ENCODE data around the gene BPIFB1. TPM values are rescaled to one million over a fixed set of nuclear protein-coding genes. Genes with fewer than 3 reads are reported as not detected.

The BPIFB1 gene
- total and polyA plus RNA-seq, 2 of the 13 experiments (the other 11 are each of a cell fraction or from before 2014, with no cell fraction given) = 0.82 to 4.4 TPM

DNA sequence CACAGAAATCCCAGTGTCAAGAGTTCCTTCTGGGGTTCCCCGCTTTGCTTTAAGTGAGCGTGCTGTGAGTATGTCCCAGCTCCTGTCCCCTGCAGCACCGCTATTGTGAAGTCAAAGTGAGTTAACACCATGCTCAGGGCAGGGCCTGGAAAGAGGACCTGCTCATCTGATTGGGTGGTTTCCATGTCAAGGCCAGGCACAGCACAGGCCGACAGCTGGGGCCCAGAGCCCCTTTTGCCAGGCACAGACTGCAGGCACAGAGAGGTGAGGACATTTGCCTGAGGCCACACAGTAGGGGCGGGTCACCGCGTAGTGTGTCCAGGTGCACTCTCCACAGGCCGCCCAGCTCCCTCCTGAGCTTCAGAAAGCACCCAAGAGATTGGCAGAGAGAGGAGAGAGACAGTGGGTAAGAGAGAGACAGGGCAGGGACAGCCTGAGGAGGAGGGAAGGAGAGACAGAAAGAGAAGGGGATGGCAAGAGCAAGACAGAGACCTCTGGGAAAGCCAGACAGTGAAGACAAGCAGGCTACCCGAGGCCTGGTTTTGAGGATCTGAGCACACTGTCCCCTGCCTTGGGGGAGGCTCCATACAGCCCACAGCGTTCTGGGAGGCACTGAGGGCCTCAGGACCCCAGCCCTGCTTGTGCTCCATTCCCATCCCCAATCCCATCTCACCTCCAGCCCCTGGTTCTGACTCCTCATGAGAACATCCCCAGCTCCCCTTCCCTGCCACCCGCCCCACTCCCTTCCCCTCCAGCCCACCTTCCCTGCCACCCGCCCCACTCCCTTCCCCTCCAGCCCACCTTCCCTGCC lies 6.5 kb upstream of the BPIFB1 start (continued):
- TF ChIP-seq, protein P1, sequence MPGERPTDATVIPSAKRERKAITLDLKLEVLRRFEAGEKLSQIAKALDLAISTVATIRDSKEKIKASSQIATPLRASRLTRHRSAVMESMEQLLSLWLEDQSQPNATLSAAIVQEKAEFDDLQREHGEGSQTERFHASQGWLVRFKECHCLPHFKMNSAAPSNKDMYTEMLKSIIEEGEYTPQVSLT (CRISPR knock-in tag; IDR thresholded peaks at IDR 0.05; ENCODE audit: borderline replicate concordance, low read depth) = no peak
- 0 out of 2 replicates have a peak, but pooled peaks have one; percentile 28 for TF ChIP-seq HNRNPL (IDR thresholded peaks at IDR 0.05; ENCODE audit: low read depth, low read length)
- TF ChIP-seq EHMT2 (IDR thresholded peaks at IDR 0.05; ENCODE audit: borderline replicate concordance, low read depth, low read length) = no peak; the same call in 1 of the 2 replicates
- TF ChIP-seq, protein P2, sequence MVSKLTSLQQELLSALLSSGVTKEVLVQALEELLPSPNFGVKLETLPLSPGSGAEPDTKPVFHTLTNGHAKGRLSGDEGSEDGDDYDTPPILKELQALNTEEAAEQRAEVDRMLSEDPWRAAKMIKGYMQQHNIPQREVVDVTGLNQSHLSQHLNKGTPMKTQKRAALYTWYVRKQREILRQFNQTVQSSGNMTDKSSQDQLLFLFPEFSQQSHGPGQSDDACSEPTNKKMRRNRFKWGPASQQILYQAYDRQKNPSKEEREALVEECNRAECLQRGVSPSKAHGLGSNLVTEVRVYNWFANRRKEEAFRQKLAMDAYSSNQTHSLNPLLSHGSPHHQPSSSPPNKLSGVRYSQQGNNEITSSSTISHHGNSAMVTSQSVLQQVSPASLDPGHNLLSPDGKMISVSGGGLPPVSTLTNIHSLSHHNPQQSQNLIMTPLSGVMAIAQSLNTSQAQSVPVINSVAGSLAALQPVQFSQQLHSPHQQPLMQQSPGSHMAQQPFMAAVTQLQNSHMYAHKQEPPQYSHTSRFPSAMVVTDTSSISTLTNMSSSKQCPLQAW (CRISPR knock-in tag; IDR thresholded peaks at IDR 0.05) = 0 out of 2 replicates have a peak, but pooled peaks have one; percentile 5
- TF ChIP-seq, protein P3, sequence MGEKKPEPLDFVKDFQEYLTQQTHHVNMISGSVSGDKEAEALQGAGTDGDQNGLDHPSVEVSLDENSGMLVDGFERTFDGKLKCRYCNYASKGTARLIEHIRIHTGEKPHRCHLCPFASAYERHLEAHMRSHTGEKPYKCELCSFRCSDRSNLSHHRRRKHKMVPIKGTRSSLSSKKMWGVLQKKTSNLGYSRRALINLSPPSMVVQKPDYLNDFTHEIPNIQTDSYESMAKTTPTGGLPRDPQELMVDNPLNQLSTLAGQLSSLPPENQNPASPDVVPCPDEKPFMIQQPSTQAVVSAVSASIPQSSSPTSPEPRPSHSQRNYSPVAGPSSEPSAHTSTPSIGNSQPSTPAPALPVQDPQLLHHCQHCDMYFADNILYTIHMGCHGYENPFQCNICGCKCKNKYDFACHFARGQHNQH (CRISPR knock-in tag; IDR thresholded peaks at IDR 0.05) = peak; percentile 54; the same call in 1 of the 2 replicates
- TF ChIP-seq BORCS8-MEF2B (CRISPR knock-in tag; IDR thresholded peaks at IDR 0.05) = peak; percentile 75
- TF ChIP-seq ZNF768 (CRISPR knock-in tag; IDR thresholded peaks at IDR 0.05) = peak; percentile 100
- TF ChIP-seq SALL1 (CRISPR knock-in tag; IDR thresholded peaks at IDR 0.05) = peak; percentile 72
- peak; percentile 54 for TF ChIP-seq SAP130 (CRISPR knock-in tag; IDR thresholded peaks at IDR 0.05; ENCODE audit: low read depth)
- no peak; the same call in 1 of the 2 replicates for TF ChIP-seq MEF2D (CRISPR knock-in tag; IDR thresholded peaks at IDR 0.05)
- no peak for TF ChIP-seq HMGA1 (CRISPR knock-in tag; conservative IDR thresholded peaks at IDR 0.05)
- 0 out of 2 replicates have a peak, but pooled peaks have one; percentile 14 for TF ChIP-seq ZNF709 (CRISPR knock-in tag; IDR thresholded peaks at IDR 0.05)
- 0 out of 2 replicates have a peak, but pooled peaks have one; percentile 57 for TF ChIP-seq ZNF644 (CRISPR knock-in tag; IDR thresholded peaks at IDR 0.05; ENCODE audit: low read depth)
- TF ChIP-seq ZNF382 (CRISPR knock-in tag; IDR thresholded peaks at IDR 0.05; ENCODE audit: borderline replicate concordance) = no peak
- TF ChIP-seq ZNF556 (CRISPR knock-in tag; IDR thresholded peaks at IDR 0.05; ENCODE audit: borderline replicate concordance) = peak; percentile 58; the same call in 1 of the 2 replicates
- TF ChIP-seq ZNF724P (CRISPR knock-in tag; IDR thresholded peaks at IDR 0.05; ENCODE audit: borderline replicate concordance) = 0 out of 2 replicates have a peak, but pooled peaks have one; percentile 12
- TF ChIP-seq BCL6 (CRISPR knock-in tag; IDR thresholded peaks at IDR 0.05) = peak; percentile 39; the same call in 1 of the 2 replicates
- TF ChIP-seq SNRNP70 (IDR thresholded peaks at IDR 0.05; ENCODE audit: low read depth, low read length) = no peak
- TF ChIP-seq, protein P4, sequence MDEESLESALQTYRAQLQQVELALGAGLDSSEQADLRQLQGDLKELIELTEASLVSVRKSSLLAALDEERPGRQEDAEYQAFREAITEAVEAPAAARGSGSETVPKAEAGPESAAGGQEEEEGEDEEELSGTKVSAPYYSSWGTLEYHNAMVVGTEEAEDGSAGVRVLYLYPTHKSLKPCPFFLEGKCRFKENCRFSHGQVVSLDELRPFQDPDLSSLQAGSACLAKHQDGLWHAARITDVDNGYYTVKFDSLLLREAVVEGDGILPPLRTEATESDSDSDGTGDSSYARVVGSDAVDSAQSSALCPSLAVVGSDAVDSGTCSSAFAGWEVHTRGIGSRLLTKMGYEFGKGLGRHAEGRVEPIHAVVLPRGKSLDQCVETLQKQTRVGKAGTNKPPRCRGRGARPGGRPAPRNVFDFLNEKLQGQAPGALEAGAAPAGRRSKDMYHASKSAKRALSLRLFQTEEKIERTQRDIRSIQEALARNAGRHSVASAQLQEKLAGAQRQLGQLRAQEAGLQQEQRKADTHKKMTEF (CRISPR knock-in tag; IDR thresholded peaks at IDR 0.05) = 0 out of 2 replicates have a peak, but pooled peaks have one; percentile 56
- TF ChIP-seq, protein P5, sequence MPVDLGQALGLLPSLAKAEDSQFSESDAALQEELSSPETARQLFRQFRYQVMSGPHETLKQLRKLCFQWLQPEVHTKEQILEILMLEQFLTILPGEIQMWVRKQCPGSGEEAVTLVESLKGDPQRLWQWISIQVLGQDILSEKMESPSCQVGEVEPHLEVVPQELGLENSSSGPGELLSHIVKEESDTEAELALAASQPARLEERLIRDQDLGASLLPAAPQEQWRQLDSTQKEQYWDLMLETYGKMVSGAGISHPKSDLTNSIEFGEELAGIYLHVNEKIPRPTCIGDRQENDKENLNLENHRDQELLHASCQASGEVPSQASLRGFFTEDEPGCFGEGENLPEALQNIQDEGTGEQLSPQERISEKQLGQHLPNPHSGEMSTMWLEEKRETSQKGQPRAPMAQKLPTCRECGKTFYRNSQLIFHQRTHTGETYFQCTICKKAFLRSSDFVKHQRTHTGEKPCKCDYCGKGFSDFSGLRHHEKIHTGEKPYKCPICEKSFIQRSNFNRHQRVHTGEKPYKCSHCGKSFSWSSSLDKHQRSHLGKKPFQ (CRISPR knock-in tag; IDR thresholded peaks at IDR 0.05; ENCODE audit: insufficient replicate concordance) = no peak
- TF ChIP-seq ZSCAN30 (CRISPR knock-in tag; IDR thresholded peaks at IDR 0.05) = no peak
- no peak for TF ChIP-seq PHF5A (CRISPR knock-in tag; IDR thresholded peaks at IDR 0.05; ENCODE audit: low read depth, unreplicated experiment)

All from HepG2 (cell line).